Superior temporal gyrus (tissue), 1 donor: ENCODE data around the gene BMPR1B.

Experiments used
- DNase-seq: peaks from one replicate; pipeline ENCODE4 v3.0.0-alpha.2; 2016; ENCODE audit errors: extremely low spot score

BMPR1B gene

DNA sequence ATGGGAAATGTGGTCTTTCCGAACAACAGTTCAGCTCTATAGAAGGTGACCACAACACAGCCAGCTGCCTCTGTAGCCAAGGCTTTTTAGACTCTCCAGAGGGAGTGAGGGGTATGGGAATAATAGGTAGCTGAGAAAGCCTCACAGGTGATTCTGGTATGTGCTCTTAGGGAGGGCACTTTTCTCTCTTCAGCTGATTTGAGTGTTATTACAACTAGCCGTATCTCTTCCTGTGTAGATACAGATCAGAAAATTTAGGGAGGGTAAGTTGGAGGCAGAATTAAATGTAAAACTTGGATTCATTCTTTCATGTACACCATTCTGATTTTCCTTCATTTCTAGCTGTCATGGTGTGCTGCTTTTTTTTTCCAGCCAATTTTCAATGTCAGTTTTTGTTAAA is 154.9 kb downstream of the BMPR1B start:
- no peak for DNase-seq

DNA sequence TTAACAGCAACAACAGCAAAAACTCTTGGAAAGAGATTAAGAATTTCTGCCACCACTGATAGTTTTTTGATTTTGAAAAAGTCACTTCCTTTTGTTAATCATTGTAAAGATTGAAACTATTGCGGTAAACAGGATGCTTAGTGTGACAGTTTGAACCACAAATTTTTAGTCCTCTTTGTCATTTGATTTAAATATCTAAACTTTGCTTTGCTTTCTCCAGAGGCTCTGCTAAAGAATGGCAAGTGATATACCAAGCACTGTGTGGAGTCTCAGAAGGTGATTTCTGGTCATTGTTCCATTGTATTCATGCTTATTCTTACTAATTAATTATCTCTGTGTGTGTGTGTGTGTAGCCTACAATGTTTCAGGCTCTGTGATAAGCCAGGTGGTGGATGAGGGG is 155.6 kb downstream of the BMPR1B start:
- no peak for DNase-seq

DNA sequence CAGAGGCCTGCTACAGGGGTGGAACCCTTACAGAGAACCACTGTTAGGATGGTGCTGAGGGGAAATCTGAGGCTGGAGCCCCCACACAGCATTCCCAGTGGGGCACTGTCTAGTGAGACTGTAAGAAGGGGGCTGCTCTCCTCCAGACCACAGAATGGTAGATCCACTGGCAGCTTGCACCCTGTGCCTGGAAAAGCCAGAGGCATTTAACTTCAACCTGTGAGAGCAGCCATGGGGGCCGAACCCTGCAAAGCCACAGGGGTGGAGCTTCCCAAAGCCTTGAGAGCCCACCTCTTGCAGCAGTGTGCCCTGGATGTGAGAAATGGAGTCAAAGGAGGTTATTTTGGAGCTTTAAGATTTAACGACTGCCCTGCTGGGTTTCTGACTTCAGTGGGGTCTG is 159.4 kb downstream of the BMPR1B start:
- DNase-seq: no peak

DNA sequence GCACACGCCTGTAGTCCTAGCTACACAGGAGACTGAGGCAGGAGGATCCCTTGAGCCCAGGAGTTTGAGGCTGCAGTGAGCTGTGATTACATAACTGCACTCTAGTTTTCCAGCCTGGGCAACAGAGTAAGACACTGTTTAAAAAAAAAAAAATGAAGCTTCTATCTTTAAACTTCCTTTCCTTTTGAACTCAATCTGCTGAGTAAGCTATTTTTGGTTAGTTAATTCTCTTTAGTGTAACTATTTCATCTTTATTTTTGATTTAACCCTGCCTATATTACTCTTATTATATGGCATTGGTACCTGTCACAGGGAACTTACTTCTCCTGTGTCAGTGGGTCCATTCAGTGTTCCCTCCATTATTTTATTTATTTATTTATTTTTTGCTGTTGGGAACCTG is 160.8 kb downstream of the BMPR1B start:
- DNase-seq: no peak

DNA sequence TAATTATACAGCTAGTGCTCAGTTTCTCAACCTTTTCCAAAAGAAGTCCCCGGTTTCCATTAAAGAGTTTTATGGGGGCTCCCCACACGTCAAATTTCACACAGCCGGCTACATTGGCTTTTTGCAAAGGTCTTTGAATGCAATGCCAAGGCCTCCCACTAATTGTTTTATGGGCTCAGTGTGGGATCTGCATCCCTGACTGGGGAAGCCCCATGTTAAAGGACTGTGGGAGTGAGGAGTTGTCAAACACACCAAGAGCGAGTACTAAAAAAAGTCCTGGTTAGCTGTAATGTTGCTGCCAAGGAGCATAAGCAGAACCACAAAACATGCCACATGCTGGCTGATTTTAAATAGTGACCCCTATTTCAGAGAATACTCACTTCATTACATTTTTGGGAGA is 162.6 kb downstream of the BMPR1B start:
- no peak for DNase-seq

DNA sequence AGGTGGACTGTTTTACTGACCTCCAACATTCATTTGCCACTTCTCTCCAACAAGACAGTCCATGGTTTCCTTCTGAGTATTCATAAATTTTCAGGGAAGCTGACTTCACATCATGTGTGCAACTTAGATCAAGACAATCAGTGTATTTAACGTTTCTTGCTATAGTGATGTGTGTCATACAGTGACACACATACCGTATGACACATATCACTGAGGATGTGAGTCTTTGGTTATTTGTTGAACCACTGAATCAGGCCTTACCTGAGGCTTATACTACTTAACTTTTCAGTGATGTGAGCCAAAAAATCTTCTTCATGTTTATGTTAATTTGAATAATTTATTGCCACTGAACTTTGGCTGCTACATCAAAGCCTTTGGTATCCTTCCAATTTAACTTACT is 166.8 kb downstream of the BMPR1B start:
- no peak for DNase-seq

DNA sequence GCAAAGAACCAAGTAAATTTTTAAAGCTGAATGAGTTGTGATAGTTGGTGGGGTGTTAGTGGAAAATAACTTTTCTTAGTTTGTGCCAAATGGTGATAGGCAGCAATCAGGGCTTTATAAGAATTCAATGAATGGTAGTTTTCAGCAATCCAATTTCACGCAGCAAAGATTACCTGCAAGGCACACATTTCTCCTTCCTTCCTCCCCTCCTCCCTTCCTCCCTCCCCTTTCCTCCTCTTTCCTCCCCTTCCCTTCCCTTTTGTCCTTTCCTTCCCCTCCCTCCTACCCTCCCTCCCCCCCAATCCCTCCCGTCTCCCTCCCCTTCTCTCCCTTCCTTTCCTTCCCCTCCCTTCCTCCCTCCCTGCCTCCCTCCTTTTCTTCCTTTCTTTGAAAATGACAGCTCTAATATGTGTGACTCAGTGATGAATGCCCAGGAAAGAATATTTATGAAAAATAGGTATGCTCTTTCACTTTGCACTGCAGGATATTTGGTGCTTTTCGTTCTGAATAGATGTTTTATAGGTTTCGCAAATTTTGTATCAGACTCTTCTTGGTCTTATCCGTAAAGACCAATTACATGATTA is 168.1 kb downstream of the BMPR1B start:
- DNase-seq: no peak

DNA sequence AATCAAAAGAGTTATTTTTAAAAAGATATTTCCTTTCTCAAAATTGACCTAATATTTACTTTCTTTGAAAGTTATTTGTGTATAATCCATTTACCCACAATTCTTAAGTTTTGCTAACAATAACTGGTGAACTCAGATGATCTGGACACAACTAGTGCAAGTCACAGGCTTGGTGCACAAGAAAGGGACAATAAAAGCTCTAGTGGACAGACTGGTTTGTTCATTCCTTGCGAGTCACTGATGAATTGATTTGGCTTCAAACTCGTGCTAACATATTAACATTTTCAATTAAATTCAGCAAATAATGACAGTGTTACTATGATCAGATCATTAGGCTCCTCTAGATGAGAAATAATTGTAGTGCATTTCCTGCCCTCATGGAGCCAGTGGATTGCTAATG is 169.2 kb downstream of the BMPR1B start:
- no peak for DNase-seq

DNA sequence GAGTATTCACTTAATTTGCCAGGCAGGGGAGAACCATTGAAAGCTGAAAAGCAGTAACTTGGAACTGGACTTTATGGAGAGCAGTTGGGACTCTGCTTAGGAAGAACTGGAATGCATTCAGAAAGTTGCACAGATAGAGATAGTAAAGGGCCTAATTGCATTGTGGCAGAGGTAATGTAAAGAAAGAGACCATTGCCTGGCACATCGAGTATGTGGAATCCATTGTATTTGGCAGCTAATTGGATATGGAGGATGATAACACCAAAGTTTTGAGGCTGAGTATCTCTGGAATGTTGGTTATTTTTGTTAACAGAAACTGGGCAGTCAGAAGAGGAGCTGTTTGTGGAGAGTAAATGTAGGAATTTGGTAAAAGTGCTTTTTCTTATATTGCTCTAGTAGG is 169.9 kb downstream of the BMPR1B start:
- no peak for DNase-seq

DNA sequence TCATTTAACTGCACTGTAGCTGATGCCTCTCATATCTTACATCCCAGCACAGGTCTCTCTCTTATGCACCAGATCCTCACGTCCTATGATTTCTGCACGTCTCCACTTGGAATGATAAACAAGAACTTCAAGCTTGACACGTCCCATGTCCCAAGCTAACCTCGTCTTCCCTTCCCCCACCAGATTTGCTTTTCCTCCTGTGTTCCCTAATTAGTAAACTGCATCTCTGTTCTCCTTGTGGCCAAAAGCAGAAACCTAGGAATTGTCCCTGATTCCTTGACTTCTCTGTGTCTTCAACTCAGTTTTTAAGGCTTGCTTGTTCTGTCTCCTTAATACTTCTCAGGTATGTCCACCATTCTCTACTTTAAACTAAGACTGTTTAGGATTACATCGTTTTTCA is 171.9 kb downstream of the BMPR1B start:
- DNase-seq: no peak

DNA sequence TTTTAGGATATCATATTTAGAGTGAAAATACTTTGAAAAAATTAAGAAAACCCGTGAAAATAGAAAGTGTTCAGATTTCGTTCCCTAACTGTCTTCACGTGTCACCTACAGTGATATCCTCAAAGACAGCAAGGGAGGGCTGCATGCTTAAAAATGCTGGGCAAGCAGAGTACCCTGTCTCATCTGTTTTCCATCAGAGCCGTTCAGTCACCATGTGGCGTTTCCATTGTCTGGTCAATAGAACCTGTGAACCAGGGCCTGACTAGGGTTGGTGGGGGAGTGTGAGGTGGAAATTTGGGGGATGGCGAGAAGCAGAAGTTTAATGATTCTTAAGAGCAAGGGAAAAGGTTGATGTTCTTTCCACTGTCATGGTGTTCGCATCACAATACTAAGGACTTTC is 173.9 kb downstream of the BMPR1B start:
- DNase-seq: no peak

DNA sequence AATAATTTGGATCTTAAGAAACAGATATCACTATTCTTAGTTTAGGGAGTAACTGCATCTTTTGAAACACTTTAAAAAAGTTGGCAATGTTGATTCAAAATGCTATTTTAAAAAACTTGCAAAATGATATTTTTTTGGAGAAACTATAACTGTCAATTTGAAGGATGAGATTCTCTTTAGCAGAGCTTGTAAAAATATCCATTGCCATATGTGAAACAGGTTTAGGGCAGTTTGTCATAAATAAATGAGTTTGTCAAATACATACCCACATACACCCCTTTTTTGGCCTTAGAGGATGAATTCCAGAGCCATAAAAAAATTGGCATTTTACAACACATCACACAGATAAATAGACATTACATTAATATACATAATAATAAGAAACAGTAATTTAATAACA is 174.6 kb downstream of the BMPR1B start:
- no peak for DNase-seq

DNA sequence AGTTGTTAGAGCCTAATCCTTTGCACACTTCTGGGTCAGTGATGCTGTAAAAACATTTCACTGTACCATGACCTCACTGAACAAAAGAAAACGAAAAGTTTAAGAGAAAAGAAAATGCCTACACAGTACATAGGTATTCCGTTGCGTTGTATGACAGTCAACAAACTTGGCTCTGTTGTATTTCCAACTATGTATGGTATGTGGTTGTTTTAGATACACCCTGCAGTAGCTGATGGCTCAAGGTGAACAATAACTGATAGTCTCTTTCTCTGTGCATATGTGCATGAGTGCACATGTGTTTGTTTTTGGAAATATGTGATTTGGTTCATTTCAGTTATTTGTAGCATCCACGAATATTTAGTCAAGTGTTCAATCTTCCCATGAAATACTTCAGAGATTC is 176.0 kb downstream of the BMPR1B start:
- no peak for DNase-seq

DNA sequence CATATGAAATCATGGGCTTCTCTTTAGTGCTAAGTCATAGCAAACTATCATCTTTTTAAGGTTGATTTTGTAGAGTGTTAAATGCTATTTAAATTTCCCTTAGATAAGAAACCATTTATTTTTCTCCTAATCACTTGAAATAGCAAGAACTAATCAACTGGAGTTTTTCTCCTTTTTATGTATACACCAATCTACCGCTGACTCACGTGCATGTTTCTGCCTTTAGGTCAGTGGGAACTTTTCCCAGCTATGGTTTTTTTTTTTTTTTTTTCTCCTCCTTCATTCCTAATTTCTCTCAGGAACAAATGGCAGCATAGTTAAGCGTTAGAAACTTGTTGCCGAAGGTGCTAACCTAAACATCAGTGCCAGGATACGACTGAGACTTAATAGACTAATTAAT is 176.4 kb downstream of the BMPR1B start:
- DNase-seq: no peak

DNA sequence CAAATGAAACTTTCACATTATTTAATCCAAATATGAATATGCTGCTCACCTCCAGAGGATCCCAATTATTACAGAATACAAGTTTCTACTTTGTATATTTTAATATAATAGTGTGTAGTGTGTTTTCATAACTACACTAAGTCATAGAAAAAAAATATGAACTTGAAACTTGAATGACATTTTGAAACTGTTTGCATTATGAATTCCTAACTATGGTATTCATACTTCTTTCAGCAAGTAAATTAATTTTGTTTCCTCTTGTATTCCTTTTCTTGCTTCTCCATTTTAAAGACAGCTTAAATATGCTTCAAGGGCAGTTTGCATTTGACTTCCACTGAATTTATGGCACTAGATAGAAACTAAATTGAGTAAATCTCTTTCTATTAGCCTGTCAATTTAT is 177.1 kb downstream of the BMPR1B start:
- DNase-seq: no peak

DNA sequence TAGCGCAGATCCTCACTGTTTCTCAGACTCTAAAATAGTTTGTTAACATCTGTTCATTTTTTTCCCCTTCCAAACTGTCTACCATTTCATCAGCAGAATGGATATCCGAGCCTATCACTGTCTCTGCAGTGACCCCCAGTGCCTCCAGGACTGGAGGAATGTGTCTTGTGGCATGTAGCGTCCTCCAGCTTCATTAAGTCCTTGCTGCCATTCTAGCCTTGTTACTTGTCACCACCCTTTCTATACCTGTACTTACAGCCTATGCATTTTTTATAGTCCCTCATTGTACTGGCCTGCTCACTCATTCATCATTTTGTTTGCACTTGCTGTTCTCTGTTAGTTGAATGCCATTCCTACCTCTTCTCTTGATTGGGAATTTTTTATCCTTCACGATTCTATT is 179.1 kb downstream of the BMPR1B start:
- no peak for DNase-seq

DNA sequence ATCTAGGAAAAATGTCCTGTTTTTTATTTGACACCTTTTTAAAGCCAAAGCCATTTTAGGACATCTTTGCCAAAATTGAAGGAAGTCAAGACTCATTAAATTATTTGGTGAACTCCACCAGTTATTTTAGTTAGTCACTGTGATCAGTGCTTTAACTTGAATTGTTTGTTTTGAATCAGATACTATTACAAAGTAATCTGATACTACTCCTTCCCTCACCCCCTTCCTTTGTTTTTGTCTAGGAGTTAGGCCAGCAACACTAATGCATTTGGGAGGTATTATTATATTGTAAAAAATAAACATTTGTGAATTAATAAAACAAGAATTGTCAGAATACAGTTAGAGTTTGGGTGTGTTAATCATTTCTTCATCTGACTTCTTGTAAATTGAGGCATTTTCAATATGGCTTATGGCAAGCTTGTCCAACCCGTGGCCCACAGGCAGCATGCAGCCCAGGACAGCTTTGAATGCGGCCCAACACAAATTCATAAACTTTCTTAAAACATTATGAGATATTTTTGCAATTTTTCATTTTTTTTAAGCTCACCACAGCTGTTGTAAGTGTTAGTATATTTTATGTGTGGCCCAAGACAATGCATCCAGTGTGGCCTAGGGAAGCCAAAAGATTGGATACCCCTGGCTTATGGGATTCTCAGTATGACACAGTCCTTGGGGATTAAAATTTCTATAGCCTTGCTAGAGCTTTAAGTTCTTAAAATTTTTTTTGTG is 182.2 kb downstream of the BMPR1B start:
- DNase-seq: no peak

DNA sequence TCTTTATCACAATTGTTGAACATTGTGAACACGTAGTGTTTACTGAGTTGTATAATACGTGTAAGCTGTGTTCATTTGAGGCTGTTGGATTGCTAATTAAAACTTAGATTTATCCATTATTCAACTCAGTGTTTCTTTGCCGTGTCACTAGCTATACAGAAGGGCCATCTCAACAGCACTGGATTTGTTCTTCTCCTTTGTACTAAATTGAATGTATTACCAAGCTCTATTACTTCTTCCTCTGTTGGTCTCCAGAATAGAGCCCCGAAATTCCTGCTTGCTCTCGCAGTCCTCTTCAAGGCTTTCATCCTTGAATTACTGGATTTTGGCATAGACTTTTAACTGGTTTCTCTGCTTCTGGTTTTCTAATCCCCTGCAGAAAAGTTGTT is 182.8 kb downstream of the BMPR1B start:
- no peak for DNase-seq

DNA sequence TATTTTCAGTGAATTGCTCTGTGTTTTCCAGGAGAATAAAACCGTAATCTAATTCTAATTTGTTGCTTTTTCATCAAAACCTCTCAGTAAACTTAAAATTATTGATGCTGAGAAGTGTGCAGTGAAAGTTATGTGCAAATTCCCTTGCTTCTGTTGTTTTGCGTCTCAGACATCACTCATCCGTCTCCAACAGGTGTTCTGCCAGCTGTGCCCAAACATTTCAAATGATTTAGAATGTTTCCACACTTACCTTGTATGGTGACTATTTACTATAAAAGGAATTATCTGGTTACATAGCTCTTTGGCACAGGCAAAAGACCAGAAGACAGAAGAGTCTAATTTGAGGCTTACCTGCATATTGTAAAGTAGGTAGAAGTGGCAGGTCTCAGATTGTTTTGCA is 184.0 kb downstream of the BMPR1B start:
- no peak for DNase-seq

DNA sequence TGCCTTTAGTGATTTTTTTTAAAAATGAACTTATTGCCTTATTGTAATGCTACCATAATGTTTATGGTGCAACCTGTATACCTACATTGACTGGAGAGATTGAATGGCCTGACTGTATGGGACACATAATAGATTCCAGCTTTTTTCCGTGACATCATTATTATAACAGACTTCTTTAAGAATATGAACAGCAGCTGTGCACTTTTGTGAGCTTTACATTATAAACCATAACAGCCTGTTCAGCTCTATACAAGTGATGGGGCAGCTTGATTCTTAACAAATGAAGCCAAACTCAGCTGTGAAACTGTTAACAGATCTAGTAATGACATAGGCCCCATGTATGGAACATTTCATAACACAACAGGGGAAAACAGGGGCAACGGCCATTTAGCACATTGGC is 187.0 kb downstream of the BMPR1B start:
- DNase-seq: no peak

DNA sequence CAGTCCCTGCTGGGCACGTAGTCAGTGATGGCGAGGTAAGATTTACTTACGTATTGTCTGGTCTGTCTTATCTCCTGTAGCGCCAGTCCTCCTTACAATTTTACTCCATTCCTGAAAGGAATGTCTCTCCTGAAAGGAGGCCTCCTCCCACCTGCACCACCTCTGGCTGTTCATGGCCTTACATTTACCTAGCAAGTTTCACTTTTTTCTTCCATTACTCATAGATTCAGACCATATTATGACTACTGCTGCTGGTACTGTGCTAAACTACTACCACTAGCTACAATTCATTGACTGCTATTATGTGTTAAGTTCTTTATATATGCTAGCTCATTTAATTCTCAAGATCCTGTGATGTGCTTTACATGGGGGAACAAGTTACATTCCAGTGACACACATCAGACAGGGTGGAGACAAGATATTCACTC is 189.9 kb downstream of the BMPR1B start:
- no peak for DNase-seq

DNA sequence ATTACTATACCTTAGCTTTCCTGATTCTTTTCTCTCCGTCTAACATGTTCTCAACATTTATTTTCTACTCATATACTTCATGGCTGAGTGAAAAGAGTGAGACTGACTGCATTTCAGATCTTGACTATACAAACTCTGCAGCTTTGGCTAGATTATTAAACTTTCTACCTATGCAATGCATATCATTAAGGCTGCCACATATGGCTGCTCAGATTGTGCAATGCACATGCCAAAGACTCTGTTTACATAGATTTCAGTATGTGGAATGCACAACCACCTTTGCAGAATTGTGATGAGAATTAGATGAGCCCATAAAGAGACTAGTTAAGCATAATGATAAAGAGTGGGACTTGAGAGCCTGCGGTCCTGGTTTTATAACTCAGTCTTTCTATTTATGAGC is 196.5 kb downstream of the BMPR1B start:
- DNase-seq: no peak

DNA sequence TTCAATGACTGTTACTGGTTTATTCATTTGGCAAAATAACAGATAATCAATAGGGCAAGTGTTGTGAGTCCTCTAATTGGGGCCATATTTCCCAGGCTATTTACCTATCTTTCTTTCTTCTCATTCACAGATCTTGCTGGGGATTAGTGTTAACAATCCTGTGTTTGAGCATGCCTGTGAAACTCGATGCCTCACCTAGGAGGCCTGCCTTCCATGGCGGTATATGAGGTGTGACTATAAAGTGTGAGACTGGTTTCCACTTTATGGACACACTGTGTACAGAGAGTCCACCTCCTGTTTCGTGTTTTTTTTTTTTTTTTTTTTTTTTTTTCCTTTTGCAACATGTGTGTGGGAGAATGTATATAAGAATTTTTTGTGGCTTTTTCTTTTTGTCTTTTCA is 199.3 kb downstream of the BMPR1B start:
- no peak for DNase-seq

DNA sequence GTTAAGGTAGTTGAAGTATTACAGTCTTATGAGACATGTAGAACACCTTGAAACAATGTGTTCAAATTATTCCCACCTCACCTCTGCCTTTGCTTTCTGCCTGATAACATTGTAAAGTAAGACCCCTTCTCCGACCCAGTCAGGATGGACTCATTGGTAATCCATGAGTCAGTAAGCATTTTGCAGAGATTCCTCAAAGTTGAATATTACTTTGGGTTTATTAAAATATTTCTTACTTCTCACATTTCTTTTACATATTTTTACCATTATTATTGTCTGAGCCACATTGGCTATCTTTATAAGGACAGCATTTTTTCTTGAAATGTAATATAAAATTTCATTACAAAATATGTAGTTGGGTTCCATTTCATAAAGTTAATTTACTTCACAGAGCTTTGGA is 201.6 kb downstream of the BMPR1B start:
- DNase-seq: no peak
